SH-SY5Y (cell line): ENCODE measurements around the gene AGK.

Experiments used
- GATA2 ChIP-seq: IDR thresholded peaks from 2 replicates; pipeline ENCODE4 v1.6.1; 2011; ENCODE audit warnings: mild to moderate bottlenecking, low read depth, low read length
- GATA3 ChIP-seq: IDR thresholded peaks from 2 replicates; pipeline ENCODE4 v1.6.1; 2011; ENCODE audit warnings: low read depth, mild to moderate bottlenecking, low read length, moderate library complexity

DNA sequence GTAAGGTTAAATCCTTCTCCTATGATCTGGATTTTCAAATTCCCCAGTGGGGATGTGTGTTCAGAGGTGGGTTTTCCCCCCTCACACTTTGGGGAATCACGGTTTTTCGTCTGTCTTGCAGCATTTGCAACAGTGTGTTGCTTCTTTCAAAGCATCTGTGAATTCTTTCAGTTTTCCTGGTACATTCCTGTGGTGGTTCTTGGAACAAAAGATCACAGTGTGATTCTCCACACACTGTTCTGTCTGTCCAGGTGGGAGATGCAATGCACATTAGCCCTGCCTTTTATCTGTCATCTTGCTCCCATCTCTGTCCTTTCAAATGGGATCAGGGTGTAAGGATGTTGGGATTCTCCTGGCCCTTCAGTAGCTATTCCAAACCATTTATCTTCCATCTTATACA is 11.8 kb downstream of the AGK start:
- no peak for TF ChIP-seq GATA3
- TF ChIP-seq GATA2, result no peak
